ENCODE data around the gene STARD7.
"Not testable (repeated sequence)": the region's sequence is repeated elsewhere in the genome, so short reads cannot be mapped to it uniquely, and the experiment has no call there.

Gene STARD7

GRCh38 chr2:96208143-96209010 lies at the start of gene STARD7:
TSS of gene STARD7 (minus strand) at chr2:96208827. CDS start at chr2:96208434, 393 bp downstream.
- FAIRE-seq (peak; percentile 96), DNase-seq (ENCODE audit: insufficient read length, low spot score) (peak; percentile 99)

- not testable (repeated sequence) for FAIRE-seq
These were observed 49.1 kb upstream of the STARD7 start for GRCh38 chr2:96257744-96258143.

GRCh38 chr2:96256611-96257113 lies 48.0 kb upstream of the STARD7 start:
- no peak for DNase-seq (ENCODE audit: insufficient read length, low spot score)
- no peak for FAIRE-seq

More at GRCh38 chr2:96257744-96258143, 49.1 kb upstream of the STARD7 start:
- not testable (repeated sequence) for DNase-seq (ENCODE audit: insufficient read length, low spot score)

GRCh38 chr2:96254571-96254970 lies 45.9 kb upstream of the STARD7 start:
- FAIRE-seq (no peak), DNase-seq (ENCODE audit: insufficient read length, low spot score) (no peak)

GRCh38 chr2:96253006-96253405 lies 44.4 kb upstream of the STARD7 start:
- no peak for FAIRE-seq
- no peak for DNase-seq (ENCODE audit: insufficient read length, low spot score)

- no peak for FAIRE-seq
- no peak for DNase-seq (ENCODE audit: insufficient read length, low spot score)
These were observed 43.9 kb upstream of the STARD7 start for GRCh38 chr2:96252526-96252925.

GRCh38 chr2:96251721-96252292 lies 43.2 kb upstream of the STARD7 start:
- DNase-seq (ENCODE audit: insufficient read length, low spot score), result peak; percentile 99
- FAIRE-seq, result peak; percentile 87

- DNase-seq (ENCODE audit: insufficient read length, low spot score) (no peak), FAIRE-seq (peak; percentile 26)
These were observed 41.6 kb upstream of the STARD7 start for GRCh38 chr2:96250188-96250587.

GRCh38 chr2:96249654-96250053 lies 41.0 kb upstream of the STARD7 start:
- no peak for FAIRE-seq
- no peak for DNase-seq (ENCODE audit: insufficient read length, low spot score)

- DNase-seq (ENCODE audit: insufficient read length, low spot score) (no peak), FAIRE-seq (no peak)
These were observed 40.0 kb upstream of the STARD7 start for GRCh38 chr2:96248624-96249023.

- DNase-seq (ENCODE audit: insufficient read length, low spot score), result no peak
- FAIRE-seq, result no peak
These were observed 39.3 kb upstream of the STARD7 start for GRCh38 chr2:96247896-96248295.

GRCh38 chr2:96247009-96247408 lies 38.4 kb upstream of the STARD7 start:
- FAIRE-seq, result no peak

GRCh38 chr2:96245609-96246390 lies 37.2 kb upstream of the STARD7 start:
- FAIRE-seq (no peak), DNase-seq (ENCODE audit: insufficient read length, low spot score) (no peak)

More at GRCh38 chr2:96247009-96247408, 38.4 kb upstream of the STARD7 start:
- no peak for DNase-seq (ENCODE audit: insufficient read length, low spot score)

GRCh38 chr2:96243843-96244242 lies 35.2 kb upstream of the STARD7 start:
- DNase-seq (ENCODE audit: insufficient read length, low spot score), result no peak
- FAIRE-seq, result no peak

- peak; percentile 42 for FAIRE-seq
- peak; percentile 81 for DNase-seq (ENCODE audit: insufficient read length, low spot score)
These were observed 33.4 kb upstream of the STARD7 start for GRCh38 chr2:96241900-96242611.

- FAIRE-seq, result no peak
- no peak for DNase-seq (ENCODE audit: insufficient read length, low spot score)
These were observed 32.6 kb upstream of the STARD7 start for GRCh38 chr2:96241227-96241626.

GRCh38 chr2:96240341-96241038 lies 31.9 kb upstream of the STARD7 start:
- FAIRE-seq, result no peak
- no peak for DNase-seq (ENCODE audit: insufficient read length, low spot score)

GRCh38 chr2:96239745-96240264 lies 31.2 kb upstream of the STARD7 start:
- FAIRE-seq (no peak), DNase-seq (ENCODE audit: insufficient read length, low spot score) (no peak)

GRCh38 chr2:96239091-96239490 lies 30.5 kb upstream of the STARD7 start:
- DNase-seq (ENCODE audit: insufficient read length, low spot score) (no peak), FAIRE-seq (no peak)

- no peak for DNase-seq (ENCODE audit: insufficient read length, low spot score)
- FAIRE-seq, result no peak
These were observed 29.6 kb upstream of the STARD7 start for GRCh38 chr2:96238266-96238665.

All from HTR-8/SVneo (cell line).